NCI-H1930 (cell line): ENCODE data around the gene RAD54L.
"Not testable (repeated sequence)": the region's sequence is repeated elsewhere in the genome, so short reads cannot be mapped to it uniquely, and the experiment has no call there.

ENCODE experiments used
- DNase-seq, 2 experiments: peaks; one replicate each; lab custom pipeline; 2025; lab: John Stamatoyannopoulos, UW

RAD54L gene

GRCh38 chr1:46247436-46248121 is at the start of gene RAD54L:
TSS of gene RAD54L (plus strand) at chr1:46247763. CDS start at chr1:46248406, 643 bp downstream.
- peak; percentile 97 to 99 for DNase-seq

- DNase-seq, result peak; percentile 49 to 52
Measured at GRCh38 chr1:46197964-46198811, 49.4 kb upstream of the RAD54L start, which contains the start of gene POMGNT1. TSS of gene POMGNT1 (minus strand) at chr1:46198434. CDS start at chr1:46197821, 613 bp downstream.

- no peak for DNase-seq
Measured at GRCh38 chr1:46199233-46199749, 48.3 kb upstream of the RAD54L start.

GRCh38 chr1:46203738-46204405 is 43.7 kb upstream of the RAD54L start:
- DNase-seq, result no peak

- DNase-seq, result no peak
Measured at GRCh38 chr1:46204406-46204742, 43.2 kb upstream of the RAD54L start.

GRCh38 chr1:46205141-46205540 is 42.4 kb upstream of the RAD54L start:
- no peak for DNase-seq

- no peak for DNase-seq
Measured at GRCh38 chr1:46205791-46206190, 41.8 kb upstream of the RAD54L start.

- no peak for DNase-seq
Measured at GRCh38 chr1:46206399-46206798, 41.2 kb upstream of the RAD54L start.

GRCh38 chr1:46210561-46210960 is 37.0 kb upstream of the RAD54L start:
- DNase-seq, result no peak

- no peak for DNase-seq
Measured at GRCh38 chr1:46211051-46211450, 36.5 kb upstream of the RAD54L start.

- no peak for DNase-seq
Measured at GRCh38 chr1:46215504-46215903, 32.1 kb upstream of the RAD54L start.

GRCh38 chr1:46218443-46218842 is 29.1 kb upstream of the RAD54L start:
- no peak for DNase-seq

- DNase-seq, result no peak
Measured at GRCh38 chr1:46219551-46220520, 27.7 kb upstream of the RAD54L start.

GRCh38 chr1:46220808-46221207 is 26.8 kb upstream of the RAD54L start:
- no peak for DNase-seq

GRCh38 chr1:46221749-46222148 is 25.8 kb upstream of the RAD54L start:
- DNase-seq, result no peak

- not testable (repeated sequence) for DNase-seq
Measured at GRCh38 chr1:46223055-46223454, 24.5 kb upstream of the RAD54L start.

GRCh38 chr1:46223472-46223943 is 24.1 kb upstream of the RAD54L start:
- DNase-seq, result peak; percentile 49 to 65

GRCh38 chr1:46224966-46225365 is 22.6 kb upstream of the RAD54L start:
- DNase-seq, result no peak

GRCh38 chr1:46231231-46231630 is 16.3 kb upstream of the RAD54L start:
- not testable (repeated sequence) for DNase-seq

- no peak for DNase-seq
Measured at GRCh38 chr1:46236882-46237281, 10.7 kb upstream of the RAD54L start.

- not testable (repeated sequence) for DNase-seq
Measured at GRCh38 chr1:46238865-46239264, 8.7 kb upstream of the RAD54L start.
